ENCODE measurements around the gene SKAP2. TPM values are rescaled to one million over a fixed set of nuclear protein-coding genes. Genes with fewer than 3 reads are reported as not detected.

Gene SKAP2
- polyA plus RNA-seq, 1 donor from 2014 or later: 3.6 TPM

- no peaks in the 10 kb centered on the region for H3K9me3 ChIP-seq (ENCODE audit: low read length)
- H3K4me2 ChIP-seq (ENCODE audit: low read length): no peak overlapping the region
- no peaks in the 10 kb centered on the region for H3F3A ChIP-seq (ENCODE audit: insufficient read depth, low read length, poor library complexity, severe bottlenecking)
- H2AFZ ChIP-seq (ENCODE audit: low read depth, low read length): no peak overlapping the region
- no peak overlapping the region for H3K27ac ChIP-seq (ENCODE audit: low read length)
- no peaks in the 10 kb centered on the region for H3K36me3 ChIP-seq (ENCODE audit: insufficient read depth, low read length)
- no peak overlapping the region for H3K9ac ChIP-seq (ENCODE audit: low read length)
- TF ChIP-seq TAF1 (IDR thresholded peaks at IDR 0.05; ENCODE audit: low read depth) (no peak), EP300 (conservative IDR thresholded peaks at IDR 0.05; ENCODE audit: poor library complexity, severe bottlenecking) (no peak), CTCF (IDR thresholded peaks at IDR 0.05; ENCODE audit: poor library complexity, severe bottlenecking) (no peak), POLR2AphosphoS5 (IDR thresholded peaks at IDR 0.05) (no peak), REST (IDR thresholded peaks at IDR 0.05; ENCODE audit: borderline replicate concordance) (no peak), SMC3 (conservative IDR thresholded peaks at IDR 0.05; ENCODE audit: poor library complexity) (no peak), RAD21 (conservative IDR thresholded peaks at IDR 0.05) (no peak), MXI1 (conservative IDR thresholded peaks at IDR 0.05; ENCODE audit: poor library complexity, severe bottlenecking) (no peak), EZH2 (IDR thresholded peaks at IDR 0.05; ENCODE audit: borderline replicate concordance, insufficient read depth, low read length, poor library complexity, severe bottlenecking) (no peak)
- no peaks in the 10 kb centered on the region for H3K27me3 ChIP-seq (ENCODE audit: insufficient read depth, low read depth, low read length)
- H4K20me1 ChIP-seq (ENCODE audit: insufficient read depth): no peaks in the 10 kb centered on the region
- H3K79me2 ChIP-seq (replicated peaks; ENCODE audit: insufficient read depth, low read length): no peaks in the 10 kb centered on the region
- no peaks in the 10 kb centered on the region for H3K9me2 ChIP-seq (ENCODE audit: insufficient read depth, low read length)
- H3K4me3 ChIP-seq (ENCODE audit: low read length): no peak overlapping the region
These were observed 87.0 kb downstream of the SKAP2 start for GRCh38 chr7:26777385-26777784.

GRCh38 chr7:26760501-26760900 is 103.9 kb downstream of the SKAP2 start:
- no peaks in the 10 kb centered on the region for H3K27me3 ChIP-seq (ENCODE audit: insufficient read depth, low read depth, low read length)
- H3K4me3 ChIP-seq (ENCODE audit: low read length): no peak overlapping the region
- no peak overlapping the region for H3K4me2 ChIP-seq (ENCODE audit: low read length)
- H4K20me1 ChIP-seq (ENCODE audit: insufficient read depth): no peaks in the 10 kb centered on the region
- no peaks in the 10 kb centered on the region for H3F3A ChIP-seq (ENCODE audit: insufficient read depth, low read length, poor library complexity, severe bottlenecking)
- H3K79me2 ChIP-seq (replicated peaks; ENCODE audit: insufficient read depth, low read length): no peaks in the 10 kb centered on the region
- H2AFZ ChIP-seq (ENCODE audit: low read depth, low read length): no peak overlapping the region
- no peaks in the 10 kb centered on the region for H3K36me3 ChIP-seq (ENCODE audit: insufficient read depth, low read length)
- no peaks in the 10 kb centered on the region for H3K9me2 ChIP-seq (ENCODE audit: insufficient read depth, low read length)
- H3K9ac ChIP-seq (ENCODE audit: low read length): no peak overlapping the region
- H3K27ac ChIP-seq (ENCODE audit: low read length): no peak overlapping the region
- H3K9me3 ChIP-seq (ENCODE audit: low read length): no peaks in the 10 kb centered on the region
- TF ChIP-seq EP300 (conservative IDR thresholded peaks at IDR 0.05; ENCODE audit: poor library complexity, severe bottlenecking): no peak
- no peak for TF ChIP-seq MXI1 (conservative IDR thresholded peaks at IDR 0.05; ENCODE audit: poor library complexity, severe bottlenecking)
- TF ChIP-seq EZH2 (IDR thresholded peaks at IDR 0.05; ENCODE audit: borderline replicate concordance, insufficient read depth, low read length, poor library complexity, severe bottlenecking): no peak
- no peak for TF ChIP-seq SMC3 (conservative IDR thresholded peaks at IDR 0.05; ENCODE audit: poor library complexity)
- TF ChIP-seq CTCF (IDR thresholded peaks at IDR 0.05; ENCODE audit: poor library complexity, severe bottlenecking): no peak
- no peak for TF ChIP-seq RAD21 (conservative IDR thresholded peaks at IDR 0.05)
- no peak for TF ChIP-seq TAF1 (IDR thresholded peaks at IDR 0.05; ENCODE audit: low read depth)
- no peak for TF ChIP-seq REST (IDR thresholded peaks at IDR 0.05; ENCODE audit: borderline replicate concordance)
- TF ChIP-seq POLR2AphosphoS5 (IDR thresholded peaks at IDR 0.05): no peak
